Activated CD4-positive, CD25-positive, alpha-beta regulatory T cell treated with anti-CD3 and anti-CD28 coated beads, Interleukin-2, amount 50 U/mL, for 24 hours (primary cell): Measurements from ENCODE around the gene HPS1.
"Not testable (repeated sequence)": the region's sequence is repeated elsewhere in the genome, so short reads cannot be mapped to it uniquely, and the experiment has no call there.

Source experiments
- ATAC-seq, 2 donors: fragments of 150-1000 bp; cut with Tn5 transposase; one replicate each; pipeline ENCODE4 v1.10.0; 2021; ENCODE audit warnings: mild to moderate bottlenecking in 1 of 2, moderate library complexity in 1 of 2

The HPS1 gene

DNA sequence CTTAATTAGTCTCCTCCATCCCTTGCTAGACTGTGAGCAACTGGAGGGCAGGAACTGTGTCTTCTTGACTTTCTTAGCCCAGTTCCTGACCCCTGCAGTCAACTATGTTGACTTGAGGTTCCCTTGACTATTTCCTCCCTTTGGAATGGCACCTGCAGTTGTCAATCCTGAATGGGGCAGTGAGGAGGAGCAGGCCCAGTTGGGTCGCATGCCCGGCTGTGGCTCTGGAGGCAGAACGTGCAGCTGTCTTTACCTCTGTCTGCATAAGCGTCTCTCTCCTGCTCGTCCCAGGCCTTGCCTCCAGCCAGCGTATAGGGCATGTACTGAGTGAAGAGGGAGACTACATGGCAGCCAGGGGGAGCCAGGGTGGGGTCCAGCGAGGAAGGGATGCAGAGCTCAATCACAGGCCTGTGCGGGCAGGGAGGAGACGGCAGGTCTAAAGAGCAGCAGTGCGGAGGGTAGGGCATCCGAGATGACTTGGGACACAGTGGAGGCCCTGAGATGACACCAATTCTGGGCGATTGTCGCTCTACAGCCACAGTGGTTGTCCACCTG, 58.6 kb downstream of the HPS1 start:
- no peak for ATAC-seq

DNA sequence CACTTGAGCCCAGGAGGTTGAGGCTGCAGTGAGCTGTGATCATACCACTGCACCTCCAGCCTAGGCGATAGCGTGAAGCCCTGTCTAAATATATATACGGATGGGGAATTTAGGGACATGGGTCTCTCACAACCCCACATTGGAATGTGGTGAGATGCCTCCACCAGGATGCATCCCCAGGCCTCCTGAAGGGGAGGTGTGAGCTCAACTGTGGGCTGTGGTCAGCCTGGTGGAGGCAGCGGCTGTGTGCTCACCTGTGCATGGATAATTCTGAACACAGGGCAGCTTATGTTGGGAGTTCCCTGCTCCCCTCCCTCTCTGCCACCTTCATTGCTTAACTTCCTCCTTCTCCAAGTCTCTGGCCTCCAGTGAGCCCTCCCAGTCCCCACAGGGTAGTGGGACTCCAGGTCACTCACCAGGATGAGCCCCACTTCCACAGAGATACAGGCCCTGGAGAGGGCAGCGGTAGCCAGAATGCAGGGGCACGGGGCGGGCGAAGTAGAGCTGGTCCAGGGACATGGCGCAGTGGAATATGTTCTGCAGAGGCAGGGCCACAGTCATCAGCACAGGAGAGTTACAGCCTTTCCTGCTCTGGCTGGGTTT, 62.1 kb downstream of the HPS1 start:
- ATAC-seq: no peak

DNA sequence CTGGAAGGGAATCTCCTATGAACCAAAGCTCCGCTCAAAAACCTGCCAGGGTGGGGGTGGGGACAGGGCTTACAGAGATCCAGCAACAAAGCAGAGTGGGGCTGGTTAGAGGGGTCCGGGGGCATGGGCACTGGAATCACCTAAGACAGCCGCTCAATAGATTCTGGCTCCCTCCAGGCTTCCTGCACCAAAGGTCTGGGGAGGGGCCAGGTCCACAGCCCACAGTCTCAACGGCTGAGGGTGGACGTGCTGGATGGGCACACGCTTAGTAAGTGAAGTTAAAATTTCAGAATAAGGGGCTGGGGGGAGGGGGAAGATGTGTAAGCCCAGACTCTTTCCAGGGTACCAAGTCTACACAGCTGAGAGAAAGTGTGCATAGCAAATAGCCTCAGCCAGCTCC, 62.9 kb downstream of the HPS1 start:
- no peak for ATAC-seq

DNA sequence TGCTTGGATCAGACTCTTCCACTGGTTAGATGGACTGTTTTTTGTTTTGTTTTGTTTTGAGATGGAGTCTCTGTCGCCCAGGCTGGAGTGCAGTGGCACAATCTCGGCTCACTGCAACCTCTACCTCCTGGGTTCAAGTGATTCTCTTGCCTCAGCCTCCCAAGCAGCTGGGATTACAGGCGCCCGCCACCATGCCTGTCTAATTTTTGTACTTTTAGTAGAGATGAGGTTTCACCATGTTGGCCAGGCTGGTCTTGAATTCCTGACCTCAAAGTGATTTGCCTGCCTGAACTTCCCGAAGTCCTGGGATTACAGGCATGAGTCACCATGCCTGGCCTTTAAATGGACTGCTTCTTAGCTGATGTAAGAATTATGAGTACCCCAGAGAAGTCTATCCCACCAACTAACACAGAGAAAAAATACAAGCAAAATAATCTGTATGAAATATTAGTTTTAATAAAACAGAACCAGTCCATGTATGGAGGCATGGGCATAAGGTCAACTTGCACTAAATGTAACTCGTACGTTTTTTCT, 63.5 kb downstream of the HPS1 start:
- not testable (repeated sequence) for ATAC-seq

DNA sequence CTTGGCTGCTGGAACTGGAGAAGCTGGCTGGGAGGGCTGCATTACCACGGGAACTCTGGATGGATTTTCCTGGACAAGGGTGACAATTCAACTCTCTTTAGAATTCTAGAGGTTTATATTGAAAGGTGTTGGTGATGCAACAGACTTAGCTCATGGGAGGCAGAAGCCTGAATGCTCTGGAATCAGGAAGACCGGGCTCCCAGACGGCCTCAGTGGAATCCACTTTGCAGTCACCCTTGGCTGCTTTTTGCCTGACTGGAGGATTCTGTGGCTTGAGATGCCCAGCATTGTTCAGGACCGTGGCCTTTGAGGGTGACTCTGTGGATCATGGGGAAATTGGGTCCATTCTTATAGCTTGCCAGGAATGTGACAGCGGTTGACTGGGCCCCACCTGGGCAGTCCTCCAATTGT, 64.0 kb downstream of the HPS1 start:
- ATAC-seq: no peak

DNA sequence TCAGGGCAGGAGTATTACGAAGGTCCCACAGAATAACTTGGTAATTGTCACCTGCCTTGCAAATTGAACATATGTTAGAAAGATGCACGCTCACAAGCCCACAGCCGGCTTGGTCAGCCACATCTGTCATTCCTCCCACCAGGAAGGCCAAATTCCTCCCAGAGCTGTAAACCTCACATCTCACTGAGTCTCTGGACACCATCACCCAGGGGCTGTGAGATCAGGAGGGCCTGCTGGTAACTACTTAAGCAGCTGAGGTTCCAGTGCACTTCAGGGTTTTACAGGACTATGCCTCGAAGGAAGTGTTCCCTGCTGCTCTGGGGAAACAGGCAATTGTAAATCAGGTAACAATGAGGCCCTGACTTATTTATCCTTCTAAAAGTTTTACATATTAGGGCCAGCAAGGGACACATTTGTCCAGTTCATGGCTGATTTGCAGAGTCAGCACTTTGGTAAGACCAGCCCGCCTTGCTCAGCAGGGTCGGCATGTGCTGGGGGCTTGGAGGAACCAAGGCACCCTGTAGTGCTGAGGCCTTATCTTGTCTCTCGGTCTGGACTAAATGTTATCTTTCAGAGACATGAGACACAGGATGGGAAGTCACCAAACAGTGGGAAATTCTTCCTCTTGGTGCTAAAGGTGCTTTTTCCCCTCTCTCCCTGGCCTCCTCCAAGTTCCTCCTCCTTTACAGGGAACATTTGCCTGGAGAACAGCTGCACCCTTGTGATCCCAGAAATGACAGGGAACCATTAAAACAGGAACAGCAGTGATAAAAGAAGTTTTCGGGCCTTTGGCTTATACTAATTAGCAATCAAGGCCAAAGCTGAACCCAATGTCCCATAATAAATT, 66.0 kb downstream of the HPS1 start:
- ATAC-seq: no peak

DNA sequence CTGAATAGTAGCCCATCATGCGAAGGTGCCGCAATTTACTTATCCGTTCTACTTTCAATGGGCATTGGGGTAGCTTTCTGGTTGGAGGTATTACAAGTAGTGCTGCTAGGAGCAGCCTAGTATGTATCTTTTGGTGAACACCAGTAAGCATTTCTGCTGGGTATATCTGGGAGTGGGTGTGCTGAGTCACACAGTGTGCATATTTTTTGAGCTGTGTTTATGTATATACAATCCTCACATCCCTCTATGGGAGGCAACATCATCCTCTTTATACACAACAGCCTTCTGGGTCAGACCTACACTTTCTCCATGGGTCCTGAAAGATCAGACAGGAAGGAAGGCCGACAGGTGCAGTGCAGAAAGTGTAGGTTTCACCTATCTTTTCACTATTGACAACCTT, 68.0 kb downstream of the HPS1 start:
- ATAC-seq: no peak

DNA sequence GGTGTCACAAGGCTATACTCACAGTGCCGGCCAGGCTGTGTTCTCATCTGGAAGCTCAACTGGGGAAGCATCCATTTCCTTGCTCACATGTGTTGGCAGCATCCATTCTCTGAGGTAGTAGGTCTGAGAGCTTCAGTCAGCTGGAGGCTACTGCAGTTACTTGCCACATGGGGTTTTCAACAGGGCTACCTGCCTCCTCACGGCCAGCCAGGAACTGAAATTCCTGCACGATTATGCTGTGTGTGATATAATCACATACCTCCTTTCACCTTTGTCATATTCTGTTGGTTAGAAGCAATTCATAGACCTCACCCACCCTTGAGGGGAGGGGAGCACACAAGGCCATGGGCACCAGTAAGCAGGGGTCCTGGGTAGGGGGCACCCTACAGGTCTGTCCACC, 69.2 kb downstream of the HPS1 start:
- ATAC-seq: no peak

DNA sequence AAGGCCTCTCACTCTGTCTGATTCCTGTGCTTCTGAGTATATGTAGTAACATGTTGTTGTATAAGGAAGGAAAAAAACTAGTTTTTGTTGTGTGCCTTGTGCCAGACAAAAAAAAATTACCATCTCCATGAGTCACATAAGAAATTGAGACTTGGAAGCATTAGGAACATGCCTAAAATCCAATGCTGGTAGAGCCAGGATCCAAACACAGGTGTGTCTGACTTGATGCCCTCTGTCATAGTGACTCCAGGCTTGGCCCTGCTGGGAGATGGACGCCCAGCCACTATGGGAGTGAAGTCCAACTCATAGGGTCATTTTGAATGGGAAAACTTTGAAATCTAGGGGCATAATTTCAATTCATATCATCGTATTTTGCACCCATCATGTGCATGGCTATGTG, 69.7 kb downstream of the HPS1 start:
- ATAC-seq: no peak

DNA sequence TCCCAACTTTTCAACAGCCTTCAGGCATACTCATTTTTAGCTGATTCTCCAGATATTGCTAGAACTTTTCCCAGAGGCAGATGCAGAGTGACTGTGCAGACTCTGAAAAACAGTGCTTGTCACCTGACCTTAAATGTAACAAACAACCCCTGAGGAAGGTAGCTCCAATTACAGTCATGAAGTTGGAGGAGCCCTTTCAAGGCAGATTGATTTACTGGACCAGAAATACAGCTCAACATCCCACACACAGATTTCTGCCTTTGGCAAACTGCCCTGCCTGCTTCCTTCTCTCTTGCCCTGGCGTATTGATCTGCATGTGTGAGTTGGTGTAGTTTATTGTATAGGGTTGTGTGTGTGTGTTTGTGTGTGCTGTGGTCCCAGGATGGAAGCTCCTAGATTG, 70.2 kb downstream of the HPS1 start:
- no peak for ATAC-seq

DNA sequence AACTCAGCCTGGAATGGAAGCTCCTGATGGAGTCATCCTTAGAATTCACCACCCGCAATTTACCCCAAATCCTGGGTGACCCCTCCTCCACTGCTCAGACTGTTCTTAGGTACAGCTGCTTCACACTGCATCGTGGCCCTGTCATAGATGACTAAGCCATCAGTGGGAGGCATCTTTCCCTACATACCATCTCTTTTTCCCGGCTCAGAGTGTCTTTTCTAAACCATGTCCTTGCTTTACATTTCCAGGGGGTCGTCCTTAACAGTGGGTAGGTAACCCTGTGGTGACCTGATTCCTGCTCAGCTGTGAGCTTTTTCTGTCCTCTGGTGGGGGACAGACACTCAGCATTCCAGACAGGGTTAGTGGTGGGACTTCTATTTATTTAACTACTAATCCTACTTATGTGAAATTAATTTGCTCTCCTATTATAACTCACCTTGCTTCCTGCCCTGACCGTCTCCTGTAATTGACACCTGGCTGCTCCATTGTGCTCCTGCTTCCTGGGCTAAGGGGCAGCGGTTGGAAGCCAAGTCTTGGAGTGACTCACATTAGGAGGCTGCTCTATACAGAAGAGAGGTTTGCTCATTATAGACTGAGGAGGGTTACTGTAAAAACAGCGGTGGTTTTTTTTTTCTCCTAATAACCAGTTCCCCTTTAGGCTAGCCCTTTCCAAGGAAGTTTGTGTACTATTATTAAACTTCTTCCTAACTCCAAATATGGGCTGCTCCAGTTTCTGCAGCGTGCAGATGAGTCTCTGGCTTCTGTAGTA, 72.3 kb downstream of the HPS1 start:
- ATAC-seq: no peak

DNA sequence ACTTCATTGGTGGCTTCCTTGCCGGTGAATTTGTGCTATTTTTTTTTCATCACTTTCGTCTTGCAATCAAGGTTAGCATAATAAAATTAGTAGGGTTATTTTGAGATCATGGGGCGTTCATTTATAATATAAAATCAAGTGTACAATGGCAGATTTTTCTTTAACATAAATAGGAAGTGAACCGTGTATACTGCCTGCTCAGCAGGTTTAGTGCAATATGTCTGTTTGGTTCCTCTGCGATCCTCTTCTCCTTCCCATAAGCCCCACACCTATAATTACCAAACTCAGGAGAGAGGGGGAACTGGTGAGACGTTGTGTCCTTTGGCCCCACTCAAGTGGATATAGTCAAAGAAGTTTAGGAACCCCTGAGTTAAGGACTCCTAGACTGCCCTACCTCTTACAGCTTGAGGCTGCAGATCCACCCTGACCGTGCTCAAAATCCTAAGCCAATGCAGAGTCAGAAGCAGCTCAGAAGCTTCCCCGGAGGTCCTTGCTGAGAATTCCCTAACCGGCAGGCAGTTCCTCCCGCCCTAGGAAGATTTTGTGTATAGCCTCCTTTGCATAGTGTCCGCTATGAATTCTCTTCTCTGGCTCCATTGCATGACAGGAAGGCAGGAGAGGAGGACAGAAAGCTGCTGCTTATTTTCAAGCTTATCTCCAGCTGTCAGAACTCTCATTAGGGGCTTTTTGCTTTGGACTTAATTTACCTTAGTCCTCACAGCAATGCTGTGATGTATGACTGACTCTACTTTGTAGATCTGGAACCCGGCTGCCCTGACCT, 73.3 kb downstream of the HPS1 start:
- no peak for ATAC-seq

DNA sequence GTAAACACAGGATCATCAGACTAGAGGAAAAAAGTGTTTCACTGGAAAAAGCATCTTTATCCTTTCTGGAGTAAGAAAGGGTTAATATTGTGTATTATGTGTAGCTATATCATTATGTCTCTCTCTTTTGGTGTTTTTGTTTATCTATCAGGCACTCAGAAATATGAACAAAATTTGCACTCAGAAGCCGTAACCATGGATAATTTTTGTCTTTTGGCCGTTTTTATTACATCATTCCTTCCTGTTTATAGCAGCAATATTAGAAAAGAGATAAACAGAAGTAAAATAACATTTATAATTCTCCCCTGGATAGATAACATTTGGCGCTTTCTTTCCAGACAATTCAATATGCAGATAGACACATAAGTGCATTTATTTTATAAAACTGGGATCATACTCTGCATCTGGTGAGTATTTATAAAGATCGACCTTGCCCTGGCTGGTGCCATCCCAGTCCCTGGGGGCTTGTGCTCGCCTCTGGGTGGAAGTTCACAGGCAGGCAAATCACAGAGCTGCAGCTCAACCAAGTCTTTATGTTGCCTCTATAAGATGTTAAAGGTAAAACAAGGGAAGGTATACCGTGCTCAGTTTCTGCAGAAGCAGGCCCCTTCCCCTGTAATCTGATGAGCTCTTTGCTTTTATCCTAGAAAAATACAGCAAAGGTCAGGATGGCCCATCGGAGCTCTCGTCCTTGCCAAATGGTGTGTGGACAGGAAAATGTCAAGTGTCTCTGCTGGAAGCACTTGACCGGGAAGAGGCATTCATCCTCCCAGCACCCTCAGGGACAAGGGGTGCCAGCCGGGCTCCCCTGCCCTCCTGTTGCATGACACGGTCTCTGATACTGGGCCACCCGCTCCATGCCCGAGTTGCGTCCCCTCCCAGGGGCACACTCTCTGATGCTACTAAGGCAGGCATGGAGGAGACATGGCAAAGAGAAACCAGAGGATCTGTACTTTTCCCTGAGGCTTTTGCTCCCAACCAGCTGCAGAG, 75.6 kb downstream of the HPS1 start:
- ATAC-seq: no peak

DNA sequence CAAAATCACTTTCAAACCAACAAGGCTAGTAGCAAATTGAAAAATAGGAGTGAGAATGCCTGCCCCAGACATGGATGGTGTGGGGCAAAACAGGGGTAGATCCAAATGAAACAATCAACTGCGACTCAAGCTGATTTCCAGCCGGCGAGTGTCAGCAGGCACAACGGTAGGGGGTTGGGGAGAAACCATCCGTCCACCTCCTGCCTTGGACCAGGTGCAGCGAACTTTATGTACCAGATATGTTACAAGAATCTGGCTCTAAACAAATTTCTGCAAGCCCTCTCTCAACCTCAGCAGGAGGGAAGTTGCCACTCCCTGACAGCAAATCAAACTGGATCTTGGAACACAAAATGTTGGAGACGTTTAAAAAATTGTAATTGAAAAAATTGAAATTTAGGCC, 76.9 kb downstream of the HPS1 start:
- no peak for ATAC-seq

DNA sequence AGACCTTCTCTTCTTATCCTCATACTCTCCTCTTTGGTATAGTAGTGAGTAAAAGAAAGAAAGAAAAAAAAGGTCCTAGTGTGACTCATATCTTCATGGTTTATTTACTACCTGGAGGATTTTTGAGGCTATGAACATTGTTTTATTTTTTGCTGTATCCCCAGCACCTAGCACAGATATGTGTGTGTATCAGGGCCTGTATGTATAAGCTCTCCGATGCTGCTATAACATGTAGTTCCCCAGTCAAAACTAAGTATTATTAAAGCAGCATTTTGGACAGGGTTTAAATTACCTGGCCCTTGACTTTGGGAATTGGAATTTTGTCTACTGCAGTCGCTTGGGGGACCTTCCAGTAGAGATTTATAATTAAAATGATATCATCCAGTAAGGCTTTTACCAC, 78.1 kb downstream of the HPS1 start:
- ATAC-seq: no peak

DNA sequence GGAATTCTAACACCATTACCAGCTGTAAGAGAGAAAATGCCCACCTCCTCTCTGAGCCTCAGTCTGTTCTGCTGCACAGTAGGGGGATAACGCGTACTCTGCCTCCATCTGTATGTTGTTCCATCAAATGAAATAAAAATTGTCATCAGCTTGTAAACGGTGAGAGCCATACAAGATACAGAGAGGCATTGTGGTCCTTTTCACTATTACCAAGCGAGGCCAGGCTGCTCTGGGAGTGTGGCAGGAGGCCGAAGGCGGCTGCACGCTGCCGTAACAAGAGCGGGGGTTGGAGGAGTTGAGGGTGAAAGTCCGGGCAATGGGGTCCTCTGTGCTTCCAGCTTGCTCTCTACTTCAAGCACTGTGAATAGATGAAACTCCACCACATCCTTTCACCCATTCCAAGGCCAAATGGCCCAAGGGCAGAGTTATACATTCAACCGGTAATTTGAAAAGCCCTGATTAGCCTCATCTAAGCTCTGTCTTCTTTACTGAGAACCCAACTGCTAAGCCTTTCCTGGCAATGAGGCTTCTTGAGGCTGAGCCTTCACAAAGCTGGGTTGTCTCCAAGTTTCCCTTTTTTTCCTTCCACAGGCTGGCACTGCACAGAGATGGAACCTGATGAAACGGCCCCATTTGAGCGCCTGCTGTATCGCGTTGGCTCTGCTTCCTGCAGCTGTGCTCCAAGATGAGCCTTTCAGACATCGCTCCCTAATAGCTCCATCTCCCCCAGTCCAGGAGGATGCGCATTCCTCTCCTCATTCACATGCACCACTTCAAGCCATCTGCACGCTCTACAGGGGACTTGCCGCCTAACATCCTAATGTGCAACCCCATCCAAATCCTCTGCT, 78.9 kb downstream of the HPS1 start:
- no peak for ATAC-seq
